Activated CD4-positive, alpha-beta T cell treated with anti-CD3 and anti-CD28 coated beads for 1 hour (primary cell): Measurements from ENCODE around the gene CD320.
"Not testable (repeated sequence)": the region's sequence is repeated elsewhere in the genome, so short reads cannot be mapped to it uniquely, and the experiment has no call there.

Experiments used
- DNase-seq: peaks from one replicate; pipeline ENCODE4 v3.0.0-alpha.2; 2020

Gene CD320

GRCh38 chr19:8307965-8308866 lies at the start of gene CD320:
TSS of gene CD320 (minus strand) at chr19:8308358. CDS start at chr19:8308290, 68 bp downstream.
- peak; percentile 75 for DNase-seq

GRCh38 chr19:8357007-8357521 lies 48.9 kb upstream of the CD320 start:
- DNase-seq: no peak

- DNase-seq: no peak
Observed at GRCh38 chr19:8355631-8356402, 47.7 kb upstream of the CD320 start.

GRCh38 chr19:8352845-8353244 lies 44.7 kb upstream of the CD320 start:
- DNase-seq: not testable (repeated sequence)

GRCh38 chr19:8352134-8352827 lies 44.1 kb upstream of the CD320 start:
- no peak for DNase-seq

GRCh38 chr19:8349629-8350372 lies 41.6 kb upstream of the CD320 start:
- DNase-seq: not testable (repeated sequence)

GRCh38 chr19:8343483-8343844 lies 35.3 kb upstream of the CD320 start:
- no peak for DNase-seq

- peak; percentile 84 for DNase-seq
Observed at GRCh38 chr19:8342684-8343482, 34.7 kb upstream of the CD320 start, which contains the start of gene KANK3. TSS of gene KANK3 (minus strand) at chr19:8343262. CDS start at chr19:8337828, 5,434 bp downstream.

- DNase-seq: no peak
Observed at GRCh38 chr19:8342316-8342683, 34.1 kb upstream of the CD320 start.

GRCh38 chr19:8341504-8341903 lies 33.3 kb upstream of the CD320 start:
- DNase-seq: not testable (repeated sequence)

GRCh38 chr19:8340341-8341096 lies 32.4 kb upstream of the CD320 start:
- no peak for DNase-seq

GRCh38 chr19:8338835-8339234 lies 30.7 kb upstream of the CD320 start:
- DNase-seq: no peak

GRCh38 chr19:8337728-8338127 lies 29.6 kb upstream of the CD320 start:
- DNase-seq: no peak

GRCh38 chr19:8336660-8337059 lies 28.5 kb upstream of the CD320 start:
- DNase-seq: no peak

GRCh38 chr19:8336072-8336569 lies 28.0 kb upstream of the CD320 start:
- no peak for DNase-seq

GRCh38 chr19:8335343-8336071 lies 27.3 kb upstream of the CD320 start:
- no peak for DNase-seq

- DNase-seq: no peak
Observed at GRCh38 chr19:8334458-8335342, 26.5 kb upstream of the CD320 start.

- DNase-seq: no peak
Observed at GRCh38 chr19:8333767-8334457, 25.8 kb upstream of the CD320 start.
